Heart right ventricle (tissue), 16 donors: Measurements from ENCODE around the gene HECA. TPM values are rescaled to one million over a fixed set of nuclear protein-coding genes. Genes with fewer than 3 reads are reported as not detected.

Source experiments
- ATAC-seq, 8 donors: fragments of 200-7000 bp; cut with Tn5 transposase; one replicate each; pipeline ENCODE4 v1.9.1; 2020; ENCODE audit warnings: mild to moderate bottlenecking in 8 of 8, moderate library complexity in 8 of 8, moderate number of reproducible peaks in 1 of 8
- DNase-seq, 2 donors: peaks; one replicate each; pipeline ENCODE4 v3.0.0-alpha.2; 2020
- H3K27ac ChIP-seq, 10 donors: fragments of 200-600 bp; sonication (generic) in 2 of 10; one replicate each; pipeline versions ENCODE4 v1.5.0 to v1.8.0; 2020 to 2022; ENCODE audit warnings: mild to moderate bottlenecking in 3 of 10
- H3K27me3 ChIP-seq, 7 donors: fragments of 200-600 bp; one replicate each; pipeline ENCODE4 v1.8.0; 2021 to 2022; ENCODE audit warnings: mild to moderate bottlenecking in 2 of 7
- H3K36me3 ChIP-seq, 9 donors: fragments of 200-600 bp; sonication (generic) in 1 of 9; one replicate each; pipeline versions ENCODE4 v1.5.0 to v1.8.0; 2020 to 2022; ENCODE audit warnings: mild to moderate bottlenecking in 2 of 9
- H3K4me1 ChIP-seq, 9 donors: fragments of 200-600 bp; sonication (generic) in 1 of 9; one replicate each; pipeline versions ENCODE4 v1.5.0 to v1.8.0; 2020 to 2022; ENCODE audit warnings: mild to moderate bottlenecking in 4 of 9
- H3K4me3 ChIP-seq, 10 donors: fragments of 200-600 bp; sonication (generic) in 2 of 10; one replicate each; pipeline versions ENCODE4 v1.5.0 to v1.8.0; 2020 to 2022; ENCODE audit warnings: mild to moderate bottlenecking in 7 of 10, moderate library complexity in 2 of 10
- H3K9me3 ChIP-seq, 11 donors: fragments of 200-600 bp in 10 of 11; sonication (generic) in 2 of 11; one replicate each; pipeline versions ENCODE4 v1.5.0 to v1.8.0; 2013 to 2022; ENCODE audit warnings: mild to moderate bottlenecking in 2 of 11, control low read depth in 1 of 11, moderate library complexity in 1 of 11
- CTCF ChIP-seq, 9 donors: fragments of 200-600 bp; sonication (generic) in 2 of 9; IDR thresholded peaks; one replicate each; pipeline versions ENCODE4 v1.5.0 to v1.8.0; 2021 to 2022; ENCODE audit warnings: antibody characterized with exemption in 9 of 9, mild to moderate bottlenecking in 5 of 9, moderate library complexity in 1 of 9
- WGBS, 2 donors: extraction: QIAGEN DNeasy Blood & Tissue Kit; methylation state at CpG; one replicate each; pipeline ENCODE4 v1.1.7; 2013; ENCODE audit warnings: inconsistent platforms in 1 of 2; 5-methylcytosine and 5-hydroxymethylcytosine counted together
- intact Hi-C, 10 donors: fragments of 100-400 bp; cut with DNase I; formaldehyde crosslinking; loops; one replicate each; pipeline versions ENCODE4 v1.11.1 to v1.14.2; 2022
- polyA plus RNA-seq, 2 donors: library from polyadenylated mRNA; stranded (reverse); fragments of 200-250 nt; gene quantifications; one replicate each; pipeline ENCODE4 v1.2.3, GENCODE V29; 2013
- total RNA-seq, 10 donors: library from RNA; stranded (reverse); fragmentation: NEBNext Ultra II Directional in 3 of 10; extraction: Animal tissue kit (Norgen Biotek cat#: 25700) in 3 of 10; gene quantifications; one replicate each; pipeline versions ENCODE4 v1.2.1 to v1.2.4, GENCODE V29; 2021 to 2023
- donor health status: Arrhythmogenic right ventricular cardiomyopathy.
- donor health status: ischemic (EF 13 %, LVEDD 7.1; RV severe dilation, severe dysfunction).
- donor health status: healthy with polysubstance abuse.
- donor health status: DM: no; HTN: yes; CAD: no.
- donor health status: DM: no; HTN: no; CAD: no.
- donor health status: ischemic (EF 25% LVEDD 6.9; RV normal size, moderate dysfunction).
- donor health status: ischemic (EF 25% LVEDD 5.7; RV mildly dilated, moderate dysfunction).
- donor health status: healthy.
- donor health status: DM: yes; HTN: yes; CAD: no.
- donor health status: Ischemic cardiomyopathy.
- donor health status: ischemic (EF 35%, LVEDD 5.7; RV mildly dilated, moderate dysfunction).
- donor health status: nonischemic (EF 11% LVEDD 7.7; RV severe dilation, severe dysfunction).
- donor health status: DM: yes; HTN: yes; CAD: no.
- donor health status: PGD.
- donor health status: ischemic (EF 29% LVEDD 5.4; RV normal size, mild dysfunction).
- donor health status: nonischemic (EF 23%, LVEDD 6.1; RV moderate dilation, normal function).

The HECA gene
- total and polyA plus RNA-seq, 12 donors: 8.6 to 70.6 (median 42.8) TPM

GRCh38 chr6:139186242-139186641 is 51.4 kb downstream of the HECA start:
- no peak for TF ChIP-seq CTCF (IDR thresholded peaks at IDR 0.05)
- Histone ChIP-seq H3K36me3 (peaks cover 0 to 18% (median 1%) of the 10 kb centered on the region in 9 donors), H3K9me3 (no peaks in the 10 kb centered on the region), H3K27ac (no peak overlapping the region), H3K27me3 (no peaks in the 10 kb centered on the region), H3K4me1 (no peaks in the 10 kb centered on the region), H3K4me3 (no peak overlapping the region)
- ATAC-seq (no peak), DNase-seq (no peak)
- WGBS, 2 donors: 76 to 98% methylated on average over 3 of the region's 3 CpGs
- intact Hi-C loops: no loop called here

GRCh38 chr6:139186692-139187091 is 51.8 kb downstream of the HECA start:
- DNase-seq (no peak), ATAC-seq (no peak)
- no peak for TF ChIP-seq CTCF (IDR thresholded peaks at IDR 0.05)
- no peak overlapping the region for H3K4me3 ChIP-seq
- H3K4me1 ChIP-seq: no peaks in the 10 kb centered on the region
- intact Hi-C loops: no loop called here
- WGBS, 2 donors: 87 to 95% methylated on average over 1 of the region's 1 CpG
- H3K36me3 ChIP-seq: peaks cover 0 to 13% (median 0%) of the 10 kb centered on the region in 9 donors
- H3K9me3 ChIP-seq: no peaks in the 10 kb centered on the region
- no peak overlapping the region for H3K27ac ChIP-seq
- no peaks in the 10 kb centered on the region for H3K27me3 ChIP-seq

- 57 to 65% methylated on average over 4 of the region's 4 CpGs for WGBS, 2 donors
- DNase-seq (no peak), ATAC-seq (no peak)
- no peak overlapping the region for H3K27ac ChIP-seq
- H3K27me3 ChIP-seq: no peaks in the 10 kb centered on the region
- H3K4me3 ChIP-seq: no peak overlapping the region
- H3K9me3 ChIP-seq: no peaks in the 10 kb centered on the region
- intact Hi-C loops: no loop called here
- H3K4me1 ChIP-seq: no peaks in the 10 kb centered on the region
- TF ChIP-seq CTCF (IDR thresholded peaks at IDR 0.05): no peak
- H3K36me3 ChIP-seq: peaks cover 0 to 5% (median 0%) of the 10 kb centered on the region in 9 donors
Observed at GRCh38 chr6:139187489-139187888, 52.6 kb downstream of the HECA start.

GRCh38 chr6:139189665-139190064 is 54.8 kb downstream of the HECA start:
- Histone ChIP-seq H3K9me3 (no peaks in the 10 kb centered on the region), H3K36me3 (peaks cover 0 to 3% (median 0%) of the 10 kb centered on the region in 9 donors), H3K27ac (no peak overlapping the region), H3K4me1 (no peaks in the 10 kb centered on the region), H3K4me3 (no peak overlapping the region), H3K27me3 (no peaks in the 10 kb centered on the region)
- no peak for DNase-seq
- no peak for TF ChIP-seq CTCF (IDR thresholded peaks at IDR 0.05)
- WGBS, 2 donors: 71 to 83% methylated on average over 3 of the region's 3 CpGs
- intact Hi-C loops: no loop called here
- ATAC-seq: no peak
